ENCODE data around the gene SLC27A3.

GRCh38 chr1:153801028-153801625 is 25.9 kb downstream of the SLC27A3 start:
- TF ChIP-seq POLR2A (IDR thresholded peaks at IDR 0.05; ENCODE audit: control extremely low read depth in 1 of 2, low read depth in 2 of 2, low read length in 2 of 2), result no peak
- no peak for TF ChIP-seq BCL11A (IDR thresholded peaks at IDR 0.05; ENCODE audit: low read depth in 2 of 2, low read length in 2 of 2)
- TF ChIP-seq RNF2 (IDR thresholded peaks at IDR 0.05; ENCODE audit: borderline replicate concordance, low read depth, low read length, missing control alignments, poor library complexity, severe bottlenecking), result no peak
- TF ChIP-seq CTCF (IDR thresholded peaks at IDR 0.05; ENCODE audit: control extremely low read depth in 1 of 3, insufficient read depth in 1 of 3, low read depth in 1 of 3, low read length in 3 of 3), result no peak
- TF ChIP-seq ASH2L (IDR thresholded peaks at IDR 0.05; ENCODE audit: low read length), result no peak
- TF ChIP-seq FOSL1 (IDR thresholded peaks at IDR 0.05; ENCODE audit: insufficient read depth, low read depth, low read length), result no peak
- TF ChIP-seq POLR2AphosphoS5 (IDR thresholded peaks at IDR 0.05; ENCODE audit: low read depth, low read length), result no peak
- no peak for TF ChIP-seq GABPA (IDR thresholded peaks at IDR 0.05; ENCODE audit: borderline replicate concordance, insufficient read depth, low read length)
- TF ChIP-seq CHD2 (IDR thresholded peaks at IDR 0.05; ENCODE audit: low read length), result no peak
- TF ChIP-seq YY1 (IDR thresholded peaks at IDR 0.05; ENCODE audit: low read depth, low read length), result no peak
- TF ChIP-seq TEAD4 (IDR thresholded peaks at IDR 0.05; ENCODE audit: low read depth, low read length), result no peak
- TF ChIP-seq RFX5 (IDR thresholded peaks at IDR 0.05; ENCODE audit: borderline replicate concordance, low read depth, low read length), result no peak

All from H1 (cell line).